ENCODE data around the gene TSPAN5.

- TF ChIP-seq POLR2A (IDR thresholded peaks at IDR 0.05; ENCODE audit: low read length) = no peak
- TF ChIP-seq GATA1 (IDR thresholded peaks at IDR 0.05; ENCODE audit: low read depth, low read length) = no peak
These were observed 143.0 kb downstream of the TSPAN5 start for GRCh38 chr4:98515470-98515809.
